GM19351 (cell line): ENCODE data around the gene ZNF385A.

Experiments used
- ATAC-seq: cut with Tn5 transposase; IDR thresholded peaks from one replicate; pipeline ENCODE4 v1.9.1; 2021; ENCODE audit warnings: mild to moderate bottlenecking, moderate library complexity; ENCODE audit not compliant: unreplicated experiment

ZNF385A gene, protein sequence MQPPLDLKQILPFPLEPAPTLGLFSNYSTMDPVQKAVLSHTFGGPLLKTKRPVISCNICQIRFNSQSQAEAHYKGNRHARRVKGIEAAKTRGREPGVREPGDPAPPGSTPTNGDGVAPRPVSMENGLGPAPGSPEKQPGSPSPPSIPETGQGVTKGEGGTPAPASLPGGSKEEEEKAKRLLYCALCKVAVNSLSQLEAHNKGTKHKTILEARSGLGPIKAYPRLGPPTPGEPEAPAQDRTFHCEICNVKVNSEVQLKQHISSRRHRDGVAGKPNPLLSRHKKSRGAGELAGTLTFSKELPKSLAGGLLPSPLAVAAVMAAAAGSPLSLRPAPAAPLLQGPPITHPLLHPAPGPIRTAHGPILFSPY

DNA sequence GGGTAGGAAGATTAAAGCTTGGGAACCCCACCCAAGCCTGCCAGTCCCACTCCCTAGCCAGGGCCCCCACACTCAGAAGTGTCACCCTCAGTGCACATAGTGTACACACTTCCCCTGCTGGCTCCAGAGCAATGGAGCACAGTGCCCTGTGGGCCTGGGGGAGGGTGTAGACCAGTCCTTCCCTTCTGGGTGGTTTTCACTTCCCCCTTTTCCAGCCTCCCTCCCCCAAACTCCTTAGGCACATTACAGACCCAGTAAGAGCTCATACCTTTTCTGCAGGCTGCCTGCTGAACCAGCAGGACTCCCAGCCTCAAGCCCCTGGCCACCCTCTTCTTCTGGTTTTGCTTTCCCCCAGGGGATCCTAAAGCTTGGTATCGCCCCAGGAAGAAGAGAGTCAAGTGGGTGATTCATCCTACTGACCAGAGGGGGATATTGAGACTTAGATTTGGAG is at the start of gene ZNF385A:
TSS of gene ZNF385A (minus strand) at position 143 of the 451 bp plus-strand sequence. CDS start 219 bp downstream, outside the sequence.
- peak; percentile 53 for ATAC-seq

DNA sequence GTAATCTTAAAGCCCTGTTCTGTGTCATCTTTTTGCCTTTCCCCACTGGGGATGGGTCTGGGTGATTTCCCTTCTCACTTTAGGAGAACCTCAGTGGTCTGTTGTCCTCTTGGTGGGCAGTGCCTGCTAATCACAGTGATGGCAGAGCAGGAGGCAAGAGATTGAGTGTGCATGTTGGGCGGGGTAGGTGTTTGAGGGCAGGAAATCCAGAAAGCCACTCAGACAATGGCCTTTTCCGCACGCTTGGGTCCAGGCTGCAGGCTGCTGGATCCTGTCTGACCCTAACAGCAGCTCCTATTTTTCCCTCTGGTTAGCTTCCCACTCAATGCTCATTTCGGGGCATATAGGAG is 48.3 kb upstream of the ZNF385A start:
- no peak for ATAC-seq

DNA sequence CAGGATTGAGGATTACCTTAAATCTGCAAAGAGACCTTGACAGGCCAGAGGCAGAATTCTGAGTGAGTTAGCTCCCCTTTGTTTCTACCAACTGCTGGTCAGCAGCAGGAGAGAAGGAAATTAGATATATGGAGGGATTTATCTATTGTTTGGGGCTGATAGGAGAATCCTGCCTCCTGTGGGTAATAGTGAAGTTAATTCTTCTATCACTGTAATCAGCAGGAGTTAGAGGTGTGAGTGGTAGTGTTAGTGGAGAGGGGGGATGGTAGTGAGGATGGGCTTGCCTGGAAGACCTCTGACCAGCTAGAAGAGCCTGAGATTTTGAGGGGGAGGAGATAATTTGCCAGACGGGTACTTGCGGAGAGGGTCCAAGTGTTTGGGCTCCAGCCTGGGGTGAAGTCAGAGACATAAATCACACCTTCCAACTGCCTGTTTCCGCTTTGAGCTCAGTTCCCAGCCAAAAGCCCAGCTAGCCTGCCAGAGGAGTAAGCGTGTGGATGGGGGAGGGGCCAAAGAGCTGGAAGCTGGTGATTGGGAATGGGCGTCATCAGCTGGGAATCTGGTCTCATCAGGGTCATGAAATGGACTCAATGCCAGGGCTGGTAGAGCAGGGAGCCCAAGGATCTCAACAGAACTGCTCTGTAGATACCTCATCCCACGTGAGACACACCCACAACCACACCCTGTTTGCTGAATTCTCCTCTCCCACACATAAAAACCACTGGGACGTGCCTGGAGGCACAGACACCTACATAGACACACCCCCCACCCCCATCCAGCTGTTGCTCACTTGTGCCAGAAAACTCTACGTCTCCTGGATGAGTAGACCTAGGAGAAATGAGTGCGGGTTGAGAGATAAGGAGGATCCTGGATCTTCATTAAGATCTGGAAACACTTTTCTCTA is 47.6 kb upstream of the ZNF385A start:
- ATAC-seq = no peak

DNA sequence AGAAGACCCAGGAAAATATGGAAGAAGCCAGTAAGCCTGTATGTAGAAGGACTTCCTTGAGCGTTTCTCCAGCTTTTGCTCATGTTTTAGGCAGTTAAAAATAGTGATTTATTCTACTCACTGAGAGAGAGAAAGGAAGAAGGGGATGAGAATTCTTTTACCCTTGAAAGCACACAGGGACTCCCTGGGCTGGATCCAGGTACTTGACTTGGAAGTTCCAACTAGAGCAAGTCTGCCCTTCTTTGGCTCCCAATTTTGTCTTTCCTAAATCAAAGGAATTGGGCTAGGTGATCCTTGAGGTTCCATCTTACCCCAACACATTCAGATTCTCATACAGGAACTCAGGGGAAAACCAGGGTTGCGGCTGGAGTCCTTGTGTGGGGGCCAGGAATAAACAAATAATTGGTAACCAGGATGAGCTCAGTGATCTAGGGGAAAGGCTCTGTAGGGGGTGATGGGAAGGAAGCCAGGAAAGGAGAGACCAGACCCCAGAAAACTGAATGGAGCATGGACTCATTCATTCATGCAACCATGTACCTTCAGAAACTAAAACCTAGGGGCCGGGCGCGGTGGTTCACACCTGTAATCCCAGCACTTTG is 46.0 kb upstream of the ZNF385A start:
- no peak for ATAC-seq

DNA sequence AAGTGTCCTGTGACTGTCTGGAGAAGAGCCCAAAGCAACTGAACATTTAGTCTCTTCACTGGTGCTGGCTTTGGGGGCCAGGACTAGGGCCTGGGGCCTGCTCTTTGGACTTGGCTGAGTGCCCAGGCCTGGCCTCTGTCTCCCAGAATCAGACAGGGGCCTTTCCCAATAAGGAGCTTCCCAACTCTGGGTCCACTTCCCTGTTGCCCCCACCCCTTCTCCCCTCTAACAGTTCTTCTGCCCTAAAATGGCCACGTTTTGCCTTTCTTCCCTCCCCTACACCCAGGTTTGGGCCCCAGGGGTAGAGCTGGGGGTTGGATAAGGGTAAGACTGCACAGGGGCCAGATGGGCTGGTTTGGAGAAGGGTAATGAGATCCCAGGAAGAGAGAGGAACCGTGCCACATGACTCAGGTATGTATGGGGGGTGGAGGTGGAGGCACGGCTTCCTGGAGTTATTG is 44.5 kb upstream of the ZNF385A start:
- ATAC-seq = no peak

DNA sequence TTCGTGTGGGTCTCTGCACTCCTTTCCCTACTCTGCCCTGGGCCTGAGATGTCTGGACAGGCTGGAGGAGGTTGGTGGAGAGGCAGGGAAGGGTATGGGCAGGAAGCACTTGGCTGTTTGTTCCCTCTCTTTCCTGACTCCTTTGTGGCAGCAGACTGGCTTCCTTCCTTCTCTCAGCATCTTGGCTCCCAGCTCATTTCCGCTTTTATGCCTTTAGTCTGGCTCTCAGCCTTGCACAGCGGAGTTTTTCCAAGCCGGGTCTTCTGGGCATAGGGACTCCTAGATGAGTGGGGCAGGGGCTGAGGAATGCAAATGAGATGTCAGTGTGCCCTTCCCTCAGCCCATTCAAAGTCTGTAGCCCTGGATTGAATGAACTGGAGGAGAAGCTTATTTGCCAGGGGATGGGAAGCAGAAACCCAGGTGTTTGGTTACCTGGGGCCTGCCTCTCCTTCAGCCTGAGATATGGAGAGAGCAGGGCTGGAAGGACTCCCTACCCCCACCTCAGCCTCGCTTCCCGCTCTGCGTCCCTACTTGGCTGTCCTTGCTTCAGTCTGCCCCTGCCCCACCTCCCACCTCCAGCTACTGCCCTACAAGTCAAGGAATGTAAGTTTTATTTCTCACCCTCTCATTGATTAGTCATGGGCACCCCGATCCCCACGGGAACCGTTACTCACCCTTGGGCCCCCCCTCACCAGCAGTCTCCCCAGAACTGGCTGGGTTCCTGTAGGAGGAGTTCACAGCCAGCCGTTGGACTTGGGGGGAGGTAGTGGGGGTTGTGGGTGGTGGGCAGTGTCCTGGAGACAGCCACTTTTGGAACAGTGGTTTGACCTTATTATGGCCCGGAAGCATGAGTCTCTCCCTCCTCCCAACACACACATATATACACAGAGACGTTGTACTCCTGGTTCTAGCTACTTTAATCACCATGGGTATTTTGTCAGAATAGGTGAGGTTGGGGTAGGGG is 43.8 kb upstream of the ZNF385A start:
- ATAC-seq = no peak

DNA sequence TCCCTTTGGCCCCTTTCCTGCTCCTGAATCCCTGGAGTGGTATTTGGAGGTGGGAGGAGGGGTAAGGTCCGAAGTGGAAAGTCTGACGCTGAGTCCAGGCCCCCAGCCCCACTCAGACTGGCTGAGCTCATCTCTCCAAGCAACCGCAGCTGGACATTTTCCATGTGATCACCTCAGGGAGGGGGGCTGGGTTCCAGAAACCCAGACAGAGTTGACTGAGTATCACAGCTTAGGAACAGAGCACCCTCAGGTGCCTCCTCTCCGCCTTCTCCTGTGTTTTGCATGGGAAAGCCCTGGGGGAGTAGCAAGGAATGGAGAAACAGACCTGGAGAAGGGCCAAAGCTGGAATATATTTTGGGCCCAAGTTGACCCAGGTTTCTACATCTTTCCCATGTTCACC is 42.6 kb upstream of the ZNF385A start:
- ATAC-seq = no peak

DNA sequence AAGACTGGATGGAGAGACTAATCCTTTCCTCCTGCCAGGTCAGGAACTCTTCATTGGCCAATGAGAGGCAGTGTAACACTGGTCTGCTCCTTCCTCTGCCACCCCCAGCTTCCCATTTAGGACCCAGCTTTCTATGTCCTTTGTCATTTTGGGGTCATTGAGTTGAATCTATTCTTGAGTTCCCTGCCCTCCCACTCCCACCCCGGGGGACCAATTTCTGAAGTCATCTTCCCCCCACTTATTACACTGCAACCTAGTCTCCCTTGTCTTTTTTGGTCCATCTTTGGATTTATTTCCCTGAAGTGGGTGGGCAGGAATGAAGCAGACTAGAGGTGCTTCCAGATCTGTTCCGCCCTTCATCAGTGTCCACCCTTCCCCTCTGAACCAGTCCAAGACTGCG is 42.2 kb upstream of the ZNF385A start:
- no peak for ATAC-seq

DNA sequence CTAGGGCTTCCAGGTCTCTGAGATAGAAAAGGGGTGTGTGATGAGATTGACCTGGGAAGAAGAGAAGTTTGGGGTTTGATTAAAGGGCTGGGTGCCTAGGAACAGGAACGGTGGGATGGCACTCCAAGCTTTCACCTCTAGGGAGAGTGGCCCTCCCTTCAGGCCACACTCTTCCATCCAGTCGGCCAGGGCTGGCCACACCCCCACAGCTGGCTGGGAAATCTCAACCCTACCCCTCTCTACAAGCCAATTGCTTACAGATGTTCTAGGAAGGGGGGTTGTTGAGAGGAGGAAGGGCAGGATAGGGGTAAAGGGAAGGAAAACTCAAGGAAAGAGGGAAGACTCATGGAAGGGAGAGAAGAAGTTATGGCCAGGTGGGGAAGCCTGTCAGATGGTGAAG is 41.2 kb upstream of the ZNF385A start:
- no peak for ATAC-seq

DNA sequence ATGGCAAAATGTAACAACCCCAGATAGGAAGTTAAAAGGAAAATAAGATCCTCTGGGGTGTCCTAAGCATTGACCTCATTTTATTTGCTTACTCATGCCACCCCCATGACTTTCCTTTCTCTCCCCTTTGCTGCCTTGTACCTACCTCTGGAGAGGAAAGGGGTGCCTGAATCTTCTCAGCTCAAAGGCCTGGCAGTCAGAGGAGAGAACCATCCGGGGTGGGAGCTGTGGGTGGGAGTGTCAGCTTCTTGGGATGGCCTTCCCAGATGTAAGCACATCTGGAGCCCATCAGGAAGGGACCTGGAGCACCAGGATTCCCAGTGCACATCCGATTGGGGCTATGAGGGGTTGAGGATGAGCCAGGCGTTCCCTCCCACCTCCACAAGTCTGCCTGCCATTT is 39.7 kb upstream of the ZNF385A start:
- ATAC-seq = no peak

DNA sequence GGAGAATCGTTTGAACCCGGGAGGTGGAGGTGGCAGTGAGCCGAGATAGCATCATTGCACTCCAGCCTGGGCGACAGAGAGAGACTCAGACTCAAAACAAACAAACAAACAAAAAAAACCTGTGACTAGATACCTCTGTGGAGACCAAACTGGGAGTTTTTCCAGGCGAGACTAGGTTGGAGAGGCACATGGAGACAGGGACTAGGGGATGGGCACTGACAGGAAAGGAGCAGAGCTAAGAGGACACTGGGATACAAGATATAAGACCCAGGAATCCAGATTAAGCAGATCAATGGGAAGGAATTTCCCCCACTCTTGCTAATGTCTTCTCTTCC is 39.2 kb upstream of the ZNF385A start:
- ATAC-seq = no peak

DNA sequence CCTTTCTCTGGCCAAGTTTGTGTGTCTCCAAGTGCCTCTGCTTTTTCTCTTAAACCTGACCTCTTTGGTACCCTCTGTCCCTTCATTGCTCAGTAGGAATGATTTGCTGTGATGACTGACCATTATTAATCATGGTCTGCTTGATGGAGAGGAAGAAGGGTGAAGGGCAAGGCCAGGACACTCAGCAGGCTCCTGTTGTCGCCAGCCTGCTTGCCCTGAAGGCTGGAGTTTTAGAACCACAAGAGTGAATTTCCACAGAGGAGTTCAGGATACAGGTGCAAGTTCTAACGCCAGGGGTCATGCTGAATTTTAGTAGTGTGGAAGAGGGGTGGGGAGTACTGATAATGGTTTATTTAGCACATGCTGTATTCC is 37.3 kb upstream of the ZNF385A start:
- no peak for ATAC-seq

DNA sequence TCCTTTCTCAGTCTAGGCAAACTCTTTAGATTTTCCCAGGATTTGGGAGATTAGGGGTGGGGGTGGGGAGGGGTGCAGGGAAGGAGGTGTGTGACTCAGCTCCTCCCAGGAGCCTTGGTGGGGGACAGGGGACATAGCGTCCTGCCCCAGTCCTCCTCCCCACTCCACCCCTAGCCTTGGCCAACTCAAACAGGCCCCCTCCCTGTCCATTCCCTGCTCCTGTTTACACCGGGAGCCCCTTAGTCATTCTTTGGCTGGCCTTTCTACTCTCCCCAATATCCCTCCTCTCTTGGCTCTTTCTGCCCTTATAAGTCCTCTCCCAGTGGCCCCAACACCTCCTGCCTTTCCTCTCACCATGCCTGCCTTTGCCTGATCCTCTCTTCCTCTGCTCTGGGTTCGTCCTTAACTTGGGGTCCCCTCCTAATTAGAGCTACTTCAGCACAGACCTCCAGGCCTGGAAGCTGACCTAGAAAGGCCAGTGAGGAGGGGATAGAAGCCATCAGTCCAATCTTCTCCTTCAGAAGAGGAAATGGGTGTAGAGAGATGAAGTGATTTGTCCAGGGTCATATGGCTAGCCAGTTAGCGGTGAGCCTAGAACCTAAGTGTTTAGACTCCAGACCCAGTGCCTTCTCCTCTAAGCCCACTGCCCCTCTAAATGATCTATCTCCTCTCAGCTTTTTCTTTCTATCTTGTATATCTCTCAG is 36.8 kb upstream of the ZNF385A start:
- no peak for ATAC-seq

DNA sequence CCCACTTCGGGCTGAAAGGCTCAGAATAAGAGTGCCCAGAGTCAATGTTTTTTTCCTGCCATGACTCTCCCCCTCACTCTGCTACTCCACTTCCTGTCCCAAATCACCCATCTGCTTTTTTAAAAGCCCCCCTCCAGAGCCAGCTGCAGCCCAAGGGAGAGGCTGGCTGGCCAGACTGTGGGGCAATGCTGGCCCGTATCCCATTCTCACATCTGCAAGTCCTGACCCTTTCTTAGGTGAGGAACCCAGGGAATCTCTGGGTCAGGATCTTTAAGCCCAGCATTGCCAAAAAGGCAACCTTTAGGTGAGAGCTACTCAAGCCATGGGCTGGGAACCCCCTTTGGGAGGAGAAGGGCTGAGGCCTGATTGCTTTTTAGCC is 36.2 kb upstream of the ZNF385A start:
- no peak for ATAC-seq

DNA sequence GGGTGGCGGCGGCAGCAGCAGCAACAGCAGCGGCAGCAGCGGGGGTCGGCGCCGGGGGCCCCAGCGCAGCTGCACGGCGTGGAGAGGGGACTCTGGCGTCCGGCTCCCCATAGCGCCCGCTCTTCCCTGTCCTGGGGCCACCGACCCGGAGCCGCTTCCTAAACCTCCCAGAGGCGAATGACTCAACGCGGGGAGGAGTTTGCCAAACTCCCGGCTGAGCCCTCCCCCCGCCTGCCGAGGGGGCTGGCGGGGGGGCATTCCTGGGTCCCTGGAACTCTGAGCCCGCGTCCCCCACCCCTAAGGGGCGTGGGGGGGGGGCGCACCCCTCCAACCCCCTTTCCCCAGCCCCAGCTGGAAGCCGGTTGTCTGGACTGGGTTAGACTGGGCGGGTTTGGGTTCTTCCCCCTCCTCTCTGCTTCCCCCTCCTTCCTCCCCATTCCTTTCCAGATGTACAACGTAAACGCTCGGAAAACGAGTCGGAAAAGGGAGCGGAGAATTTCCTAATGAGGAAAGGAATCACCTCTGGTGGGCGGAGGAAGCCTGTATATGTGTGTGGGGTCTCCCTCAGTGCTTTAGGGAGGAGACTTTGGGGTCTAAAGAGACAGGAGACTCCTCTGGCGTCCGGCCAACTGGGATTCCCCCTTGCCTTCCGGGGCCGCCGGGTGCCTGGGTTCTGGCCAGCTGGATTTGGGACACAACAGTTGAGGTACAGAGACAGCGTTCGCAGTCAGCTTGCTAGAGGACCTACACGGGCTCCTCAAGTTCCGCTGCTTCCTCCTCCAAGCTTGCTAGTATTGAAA is 34.8 kb upstream of the ZNF385A start, which contains the start of gene ITGA5:
TSS of gene ITGA5 (minus strand) at position 179 of the 800 bp plus-strand sequence. CDS start at position 111, 68 bp downstream.
- ATAC-seq = no peak

DNA sequence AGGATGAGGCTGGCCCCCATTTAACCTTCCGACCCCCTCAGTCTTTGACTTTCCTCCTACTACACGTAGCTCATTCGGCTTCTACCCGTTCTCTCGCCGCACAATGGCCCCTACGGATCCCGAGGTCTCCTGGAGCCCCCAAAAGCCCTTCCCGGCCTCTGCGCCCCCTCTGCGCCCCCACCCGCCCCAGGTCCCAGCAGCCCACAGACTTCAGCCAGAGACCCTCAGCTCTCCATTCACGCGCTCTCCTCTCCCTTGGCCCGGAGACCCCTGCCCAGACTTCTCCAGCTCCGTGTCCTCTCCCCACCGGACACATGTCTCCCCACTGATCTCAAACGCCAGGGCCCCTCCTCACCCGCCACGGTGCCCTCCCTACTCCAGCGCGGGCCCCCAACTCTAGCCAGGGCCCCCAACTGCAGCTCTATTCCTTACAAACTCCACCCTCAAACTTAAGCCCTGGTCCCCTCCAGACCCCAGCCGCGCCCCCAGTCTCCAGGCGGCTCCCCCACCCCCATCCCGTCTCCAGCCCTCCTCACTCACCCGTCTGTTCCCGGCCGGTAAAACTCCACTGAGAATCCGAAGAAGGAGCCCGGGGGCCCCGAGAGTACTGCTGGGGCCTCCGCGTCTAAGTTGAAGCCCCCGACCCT is 34.0 kb upstream of the ZNF385A start:
- ATAC-seq = no peak

DNA sequence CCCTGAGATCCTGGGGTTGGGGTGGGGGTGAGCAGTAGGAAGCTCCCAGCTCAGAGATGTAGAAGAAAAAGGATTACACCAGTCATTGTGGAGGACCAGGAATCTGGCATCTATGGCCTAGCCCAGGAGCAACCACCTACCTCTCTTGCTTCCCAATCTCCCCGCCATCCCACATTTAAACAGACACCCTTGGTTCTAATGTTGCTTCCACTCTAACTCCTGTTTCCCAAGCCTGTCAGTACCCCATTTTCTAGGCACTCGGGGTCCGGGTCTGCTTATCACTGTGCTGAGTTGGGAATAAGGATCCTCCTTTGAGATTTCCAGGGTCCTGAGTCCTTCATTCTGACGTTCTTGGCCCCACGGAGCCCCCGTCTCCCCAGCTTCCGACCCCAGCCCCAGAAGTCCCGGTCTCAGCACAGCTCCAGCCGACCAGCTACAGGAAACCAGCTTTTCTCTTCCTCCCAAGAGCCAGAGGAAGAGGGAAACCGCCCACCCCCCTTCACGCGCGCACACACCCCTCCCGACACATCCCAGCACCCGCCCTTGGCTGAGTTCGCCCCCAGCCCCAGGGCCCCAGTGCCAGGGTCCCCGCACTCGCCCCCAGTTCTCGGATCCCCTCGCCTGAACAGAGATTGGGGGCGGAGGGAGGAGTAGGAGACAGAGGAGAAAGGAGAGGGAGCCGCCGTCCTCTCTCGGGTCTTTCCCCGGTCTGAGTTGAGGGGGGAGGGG is 33.3 kb upstream of the ZNF385A start:
- ATAC-seq = no peak
